ENCODE measurements around the gene ITPR2.
"Not testable (repeated sequence)": the region's sequence is repeated elsewhere in the genome, so short reads cannot be mapped to it uniquely, and the experiment has no call there.

Gene ITPR2

DNA sequence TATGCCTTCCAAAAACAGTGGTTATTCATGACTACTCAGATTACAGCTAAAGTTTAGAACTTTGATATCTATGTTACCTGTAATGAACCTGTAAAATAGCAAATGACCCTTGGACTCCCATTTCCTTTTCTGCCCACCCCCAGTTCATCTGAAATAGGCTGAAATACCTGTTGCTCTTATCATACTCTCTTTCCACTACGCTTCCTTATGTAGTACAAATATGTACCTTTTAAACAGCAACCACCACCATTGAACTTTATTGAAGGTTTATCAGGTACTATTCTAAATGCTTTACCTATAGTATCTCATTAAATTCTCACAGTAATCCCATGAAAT lies 398.0 kb downstream of the ITPR2 start:
- DNase-seq (ENCODE audit: extremely low read depth, low read depth): no peak
- TF ChIP-seq, protein P1, sequence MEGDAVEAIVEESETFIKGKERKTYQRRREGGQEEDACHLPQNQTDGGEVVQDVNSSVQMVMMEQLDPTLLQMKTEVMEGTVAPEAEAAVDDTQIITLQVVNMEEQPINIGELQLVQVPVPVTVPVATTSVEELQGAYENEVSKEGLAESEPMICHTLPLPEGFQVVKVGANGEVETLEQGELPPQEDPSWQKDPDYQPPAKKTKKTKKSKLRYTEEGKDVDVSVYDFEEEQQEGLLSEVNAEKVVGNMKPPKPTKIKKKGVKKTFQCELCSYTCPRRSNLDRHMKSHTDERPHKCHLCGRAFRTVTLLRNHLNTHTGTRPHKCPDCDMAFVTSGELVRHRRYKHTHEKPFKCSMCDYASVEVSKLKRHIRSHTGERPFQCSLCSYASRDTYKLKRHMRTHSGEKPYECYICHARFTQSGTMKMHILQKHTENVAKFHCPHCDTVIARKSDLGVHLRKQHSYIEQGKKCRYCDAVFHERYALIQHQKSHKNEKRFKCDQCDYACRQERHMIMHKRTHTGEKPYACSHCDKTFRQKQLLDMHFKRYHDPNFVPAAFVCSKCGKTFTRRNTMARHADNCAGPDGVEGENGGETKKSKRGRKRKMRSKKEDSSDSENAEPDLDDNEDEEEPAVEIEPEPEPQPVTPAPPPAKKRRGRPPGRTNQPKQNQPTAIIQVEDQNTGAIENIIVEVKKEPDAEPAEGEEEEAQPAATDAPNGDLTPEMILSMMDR (IDR thresholded peaks at IDR 0.05; ENCODE audit: low read depth, low read length): no peak

DNA sequence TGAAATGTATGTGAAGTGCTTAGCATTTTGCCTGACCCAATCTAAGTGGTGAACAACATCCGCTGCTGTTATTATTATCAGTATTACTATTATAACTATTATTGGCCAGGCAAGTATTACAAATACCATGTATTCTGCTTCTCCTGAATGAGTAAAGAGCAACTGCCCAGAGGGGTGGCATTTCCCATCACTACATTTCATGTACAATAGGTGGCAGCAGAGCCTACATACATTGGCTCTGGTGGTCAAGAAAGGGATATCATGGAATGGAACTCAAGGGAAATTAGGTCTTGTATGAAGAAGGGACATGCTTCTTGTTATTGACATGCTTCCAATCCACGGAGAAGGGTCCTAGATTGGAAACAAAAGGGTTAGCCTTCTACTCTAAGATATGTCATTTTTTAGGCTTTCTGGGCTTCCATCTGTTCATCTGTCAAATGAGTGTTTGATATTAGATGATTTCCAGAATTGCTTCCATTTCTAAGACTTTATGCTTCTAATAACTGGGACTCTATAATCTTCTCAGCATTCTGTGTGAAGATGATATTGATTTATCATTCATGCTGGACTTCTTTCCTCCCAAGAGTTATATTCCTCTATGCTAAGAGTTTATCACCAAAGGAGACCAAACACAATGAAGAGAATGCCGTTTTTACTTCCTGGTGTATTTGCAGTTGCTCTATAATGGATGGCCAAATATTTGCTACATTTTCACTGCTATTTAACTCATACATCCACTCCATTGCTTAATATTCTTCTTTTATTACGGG lies 398.5 kb downstream of the ITPR2 start:
- DNase-seq (ENCODE audit: extremely low read depth, low read depth): peak; percentile 11
- TF ChIP-seq, protein P1 (IDR thresholded peaks at IDR 0.05; ENCODE audit: low read depth, low read length): peak; percentile 72

DNA sequence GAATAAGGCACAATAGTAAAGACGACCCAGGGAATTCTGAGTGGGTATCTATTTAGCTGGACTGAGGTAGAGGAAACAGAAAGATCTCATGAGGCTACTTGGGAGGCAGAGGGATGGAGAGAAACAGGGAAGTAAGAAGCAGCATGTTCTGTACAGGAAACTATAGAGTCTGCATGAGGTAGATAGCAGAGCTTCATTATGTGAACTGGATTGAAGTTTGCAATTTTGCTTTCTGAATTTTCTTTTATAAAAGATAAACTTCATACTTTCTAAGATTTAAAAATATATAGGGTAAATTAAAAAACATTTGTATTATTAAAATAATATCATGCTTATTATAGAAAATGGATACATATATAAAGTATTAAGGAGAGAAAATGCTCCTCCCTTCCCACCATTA lies 399.3 kb downstream of the ITPR2 start:
- DNase-seq (ENCODE audit: extremely low read depth, low read depth): not testable (repeated sequence)

DNA sequence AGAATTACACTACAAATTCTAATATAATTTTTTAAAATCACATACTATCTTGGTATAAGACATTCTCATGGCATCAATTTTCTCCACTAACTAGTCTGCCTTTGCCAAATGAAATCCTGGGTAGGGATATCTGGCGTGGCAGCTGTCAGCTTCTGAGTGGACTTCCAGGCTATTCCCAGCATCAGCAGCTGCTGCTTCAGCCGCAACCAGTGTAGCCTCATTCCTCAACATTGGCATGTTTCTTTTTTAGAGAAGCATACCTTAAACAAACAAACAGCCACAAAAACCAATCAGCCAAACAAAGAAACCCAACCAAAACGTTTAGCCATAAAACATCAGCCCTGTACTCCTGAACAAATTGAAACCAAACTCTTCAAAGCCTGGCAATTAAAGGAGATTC lies 401.8 kb downstream of the ITPR2 start:
- TF ChIP-seq, protein P1 (IDR thresholded peaks at IDR 0.05; ENCODE audit: low read depth, low read length): no peak
- DNase-seq (ENCODE audit: extremely low read depth, low read depth): no peak

DNA sequence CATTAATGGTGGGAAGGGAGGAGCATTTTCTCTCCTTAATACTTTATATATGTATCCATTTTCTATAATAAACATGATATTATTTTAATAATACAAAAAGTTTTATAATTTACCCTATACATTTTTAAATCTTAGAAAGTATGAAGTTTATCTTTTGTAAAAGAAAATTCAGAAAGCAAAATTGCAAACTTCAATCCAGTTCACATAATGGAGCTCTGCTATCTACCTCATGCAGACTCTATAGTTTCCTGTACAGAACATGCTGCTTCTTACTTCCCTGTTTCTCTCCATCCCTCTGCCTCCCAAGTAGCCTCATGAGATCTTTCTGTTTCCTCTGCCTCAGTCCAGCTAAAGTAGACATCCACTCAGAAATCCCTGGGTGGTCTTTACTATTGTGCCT lies 402.4 kb downstream of the ITPR2 start:
- not testable (repeated sequence) for DNase-seq (ENCODE audit: extremely low read depth, low read depth)

DNA sequence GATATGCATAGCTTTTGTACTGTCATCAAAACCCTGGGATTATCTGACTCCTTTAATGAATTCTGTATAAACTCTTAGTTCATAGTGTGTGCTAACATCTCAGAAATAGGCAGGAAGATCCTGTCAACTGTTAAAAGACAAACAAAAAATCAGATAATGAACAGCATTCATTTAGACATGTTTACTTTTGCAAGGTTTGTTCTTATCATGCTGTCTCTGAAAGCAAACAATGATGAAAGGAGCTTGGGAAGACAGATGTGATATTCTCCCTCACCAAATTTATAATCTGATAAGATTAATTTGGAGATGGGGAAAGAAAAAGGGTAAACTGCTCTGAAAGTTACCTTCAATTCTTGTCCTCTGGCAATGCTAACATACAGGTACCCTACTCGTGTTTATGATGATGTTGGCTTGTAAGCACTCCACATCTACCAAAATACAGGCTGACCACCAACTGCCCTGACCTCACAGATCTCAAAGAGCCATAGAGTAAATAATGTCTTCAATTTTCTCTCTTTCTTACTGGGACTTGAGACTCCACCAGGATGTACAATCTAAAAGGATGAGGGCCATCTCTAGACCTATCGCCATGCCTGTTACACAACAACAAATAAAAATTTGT lies 403.8 kb downstream of the ITPR2 start:
- TF ChIP-seq, protein P1 (IDR thresholded peaks at IDR 0.05; ENCODE audit: low read depth, low read length): no peak
- DNase-seq (ENCODE audit: extremely low read depth, low read depth): no peak

DNA sequence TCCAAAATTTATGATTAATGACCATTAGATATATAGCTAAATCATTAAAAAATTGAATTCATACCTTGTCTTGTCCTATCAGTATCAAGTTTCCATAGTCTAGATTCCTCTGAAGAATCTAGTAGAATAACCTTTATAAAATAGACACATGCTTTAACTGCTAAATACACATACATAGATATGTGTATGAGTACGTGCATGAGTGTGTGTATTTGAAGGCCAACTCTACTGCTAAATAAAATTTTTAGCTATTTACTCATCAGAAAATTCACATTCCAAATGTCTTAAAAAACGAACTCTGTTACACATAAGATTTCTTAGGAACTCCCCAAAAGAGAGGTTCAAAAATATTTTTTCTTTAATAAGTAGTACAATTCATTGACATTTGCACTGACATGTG lies 404.6 kb downstream of the ITPR2 start:
- TF ChIP-seq, protein P1 (IDR thresholded peaks at IDR 0.05; ENCODE audit: low read depth, low read length): no peak
- no peak for DNase-seq (ENCODE audit: extremely low read depth, low read depth)

DNA sequence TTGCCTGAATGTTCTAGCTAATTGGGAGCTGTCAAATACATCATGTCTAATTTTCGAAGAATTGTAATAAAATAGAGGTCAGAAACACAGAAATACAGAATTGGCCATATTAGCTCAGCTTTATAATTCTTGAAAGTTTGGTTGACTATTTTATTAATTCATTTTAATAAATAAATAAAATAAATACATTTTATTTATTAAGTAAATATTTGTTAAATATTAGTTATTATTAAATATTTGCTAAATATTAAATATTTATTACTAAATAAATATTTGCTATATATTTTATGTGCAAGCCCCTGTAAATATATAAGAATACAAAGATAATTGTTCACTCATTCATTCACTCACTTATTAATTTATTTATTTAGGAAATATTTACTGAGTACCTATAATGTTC lies 406.3 kb downstream of the ITPR2 start:
- TF ChIP-seq, protein P1 (IDR thresholded peaks at IDR 0.05; ENCODE audit: low read depth, low read length): no peak
- no peak for DNase-seq (ENCODE audit: extremely low read depth, low read depth)
